GM15510 (cell line): ENCODE results near the gene LAPTM4A.

Experiments
- POLR2A ChIP-seq: IDR thresholded peaks from 3 replicates; pipeline ENCODE4 v1.6.1; 2011; ENCODE audit warnings: borderline replicate concordance; ENCODE audit not compliant: insufficient read length; ENCODE audit errors: extremely low read depth

The LAPTM4A gene

GRCh38 chr2:20019747-20020146, 31.7 kb downstream of the LAPTM4A start:
- TF ChIP-seq POLR2A, result no peak

GRCh38 chr2:20018601-20019152, 32.8 kb downstream of the LAPTM4A start:
- no peak for TF ChIP-seq POLR2A

GRCh38 chr2:20016346-20016745, 35.1 kb downstream of the LAPTM4A start:
- TF ChIP-seq POLR2A, result no peak

GRCh38 chr2:20015482-20016083, 35.8 kb downstream of the LAPTM4A start:
- TF ChIP-seq POLR2A, result no peak

- TF ChIP-seq POLR2A, result no peak
Measured at GRCh38 chr2:20013126-20013849, 38.1 kb downstream of the LAPTM4A start.

GRCh38 chr2:20012282-20013125, 38.9 kb downstream of the LAPTM4A start, which contains the start of gene MATN3:
TSS of gene MATN3 (minus strand) at chr2:20012668. CDS start at chr2:20012631, 37 bp downstream.
- TF ChIP-seq POLR2A, result no peak

- no peak for TF ChIP-seq POLR2A
Measured at GRCh38 chr2:20012032-20012281, 39.5 kb downstream of the LAPTM4A start.

- TF ChIP-seq POLR2A, result no peak
Measured at GRCh38 chr2:20011276-20012031, 40.0 kb downstream of the LAPTM4A start.

- TF ChIP-seq POLR2A, result no peak
Measured at GRCh38 chr2:20008703-20009102, 42.7 kb downstream of the LAPTM4A start.

- no peak for TF ChIP-seq POLR2A
Measured at GRCh38 chr2:20005891-20006470, 45.4 kb downstream of the LAPTM4A start.

GRCh38 chr2:20005067-20005627, 46.3 kb downstream of the LAPTM4A start:
- TF ChIP-seq POLR2A, result no peak

GRCh38 chr2:20001361-20001863, 50.0 kb downstream of the LAPTM4A start:
- TF ChIP-seq POLR2A, result no peak

- no peak for TF ChIP-seq POLR2A
Measured at GRCh38 chr2:19993731-19994130, 57.7 kb downstream of the LAPTM4A start.

- TF ChIP-seq POLR2A, result no peak
Measured at GRCh38 chr2:19991895-19992294, 59.5 kb downstream of the LAPTM4A start.

GRCh38 chr2:19990416-19990728, 61.1 kb downstream of the LAPTM4A start:
- TF ChIP-seq POLR2A, result no peak
